A673 (cell line): Measurements from ENCODE around the gene ERF.

Source experiments
- EZH2 ChIP-seq: fragments of 200-600 bp; sonication (generic); IDR thresholded peaks from 2 replicates; pipeline ENCODE4 v1.6.1; 2017; ENCODE audit warnings: borderline replicate concordance, low read depth, mild to moderate bottlenecking, mixed read lengths, antibody characterized with exemption, low read length; ENCODE audit not compliant: poor library complexity, severe bottlenecking
- TF ChIP-seq, protein P1 (sequence below): fragments of 300-800, 200-600 bp; sonication (generic); conservative IDR thresholded peaks from 2 replicates; pipeline ENCODE4 v1.5.1; 2017; ENCODE audit warnings: low read depth, mild to moderate bottlenecking, antibody characterized with exemption, low read length, moderate library complexity, mixed read lengths

DNA sequence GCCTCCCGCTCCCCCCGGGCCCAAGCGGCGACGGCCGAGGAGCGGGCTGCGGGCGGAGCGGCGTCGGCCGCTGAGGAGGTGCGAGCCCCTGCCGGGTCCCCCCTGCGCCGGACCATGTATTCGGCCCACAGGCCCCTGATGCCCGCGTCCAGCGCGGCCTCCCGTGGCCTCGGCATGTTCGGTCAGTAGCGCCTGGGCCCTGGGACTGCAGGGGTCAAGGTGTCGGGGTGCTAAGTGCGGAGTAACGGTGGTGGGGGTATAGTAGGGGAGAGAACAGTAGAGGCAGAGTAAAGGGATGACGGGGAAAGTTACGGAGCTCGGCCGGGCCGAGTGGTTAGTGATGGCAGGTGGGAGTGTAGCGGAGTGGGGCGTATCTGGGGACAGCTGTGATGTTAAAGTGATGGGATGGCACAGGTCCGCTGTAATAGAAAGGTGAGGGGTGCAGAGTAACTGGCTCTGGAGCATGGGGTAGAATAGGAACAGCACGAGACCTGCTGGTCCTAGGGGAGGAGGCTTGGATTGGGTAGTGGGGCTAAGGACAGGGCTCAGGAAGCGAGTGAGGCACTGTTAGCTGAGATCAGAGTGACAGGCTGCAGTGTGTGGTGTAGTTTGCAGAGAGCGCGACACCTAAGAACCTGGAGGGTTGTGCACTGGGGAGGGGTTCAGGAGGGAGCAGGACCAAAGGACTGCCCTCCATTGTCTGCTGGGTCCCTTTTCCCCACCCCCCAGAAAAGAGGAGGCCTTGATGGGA lies 29.8 kb upstream of the ERF start:
- TF ChIP-seq, protein P1, sequence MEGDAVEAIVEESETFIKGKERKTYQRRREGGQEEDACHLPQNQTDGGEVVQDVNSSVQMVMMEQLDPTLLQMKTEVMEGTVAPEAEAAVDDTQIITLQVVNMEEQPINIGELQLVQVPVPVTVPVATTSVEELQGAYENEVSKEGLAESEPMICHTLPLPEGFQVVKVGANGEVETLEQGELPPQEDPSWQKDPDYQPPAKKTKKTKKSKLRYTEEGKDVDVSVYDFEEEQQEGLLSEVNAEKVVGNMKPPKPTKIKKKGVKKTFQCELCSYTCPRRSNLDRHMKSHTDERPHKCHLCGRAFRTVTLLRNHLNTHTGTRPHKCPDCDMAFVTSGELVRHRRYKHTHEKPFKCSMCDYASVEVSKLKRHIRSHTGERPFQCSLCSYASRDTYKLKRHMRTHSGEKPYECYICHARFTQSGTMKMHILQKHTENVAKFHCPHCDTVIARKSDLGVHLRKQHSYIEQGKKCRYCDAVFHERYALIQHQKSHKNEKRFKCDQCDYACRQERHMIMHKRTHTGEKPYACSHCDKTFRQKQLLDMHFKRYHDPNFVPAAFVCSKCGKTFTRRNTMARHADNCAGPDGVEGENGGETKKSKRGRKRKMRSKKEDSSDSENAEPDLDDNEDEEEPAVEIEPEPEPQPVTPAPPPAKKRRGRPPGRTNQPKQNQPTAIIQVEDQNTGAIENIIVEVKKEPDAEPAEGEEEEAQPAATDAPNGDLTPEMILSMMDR, result no peak
- no peak for TF ChIP-seq EZH2
